ENCODE measurements around the gene AP2B1.

AP2B1 gene

GRCh38 chr17:35730400-35731005, 143.4 kb downstream of the AP2B1 start:
- no peak for DNase-seq (ENCODE audit: low read depth)

- DNase-seq (ENCODE audit: low read depth), result peak; percentile 19
Observed at GRCh38 chr17:35731239-35731916, 144.3 kb downstream of the AP2B1 start, which contains the start of gene RASL10B. Gene RASL10B, plus strand, starts transcription at chr17:35731639. Its CDS starts 3,546 bp downstream, at chr17:35735185.

GRCh38 chr17:35731917-35732805, 145.0 kb downstream of the AP2B1 start:
- DNase-seq (ENCODE audit: low read depth), result no peak

DNA sequence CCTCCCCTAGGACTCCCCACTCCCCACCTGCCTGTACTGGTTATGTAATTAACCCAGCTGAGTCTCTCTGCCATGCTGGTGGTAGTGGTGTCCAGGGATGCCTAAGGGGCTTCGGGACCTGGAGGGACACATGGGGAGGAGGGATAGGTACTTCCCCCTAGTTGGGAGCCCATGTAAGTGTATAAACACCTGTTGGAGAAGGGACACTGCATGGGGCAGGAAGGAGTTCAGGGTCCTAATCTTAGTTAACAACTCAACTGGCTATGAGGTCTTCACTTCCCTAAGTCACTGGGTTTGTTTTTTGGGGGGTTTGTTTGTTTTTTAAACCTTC, 145.6 kb downstream of the AP2B1 start:
- DNase-seq (ENCODE audit: low read depth), result no peak

DNA sequence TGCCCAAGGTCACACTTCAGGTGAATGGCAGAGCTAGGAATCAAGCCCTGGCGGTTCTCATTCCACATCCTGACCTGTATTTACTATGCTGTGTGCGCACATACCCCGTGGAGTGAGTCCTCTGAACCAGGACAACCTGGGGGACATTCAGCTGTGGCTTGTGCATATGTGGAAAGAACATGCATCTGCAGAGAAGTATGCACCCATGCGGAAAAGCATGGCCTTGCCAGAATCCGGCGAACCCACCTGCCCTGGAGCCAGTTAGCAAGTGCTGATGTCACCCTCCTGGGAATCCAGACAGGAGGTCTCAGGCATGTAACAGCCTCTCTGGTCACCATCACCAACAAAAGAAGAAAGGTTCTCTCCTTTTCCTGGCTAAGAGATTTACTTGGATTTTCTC, 146.2 kb downstream of the AP2B1 start:
- no peak for DNase-seq (ENCODE audit: low read depth)

GRCh38 chr17:35734396-35734795, 147.3 kb downstream of the AP2B1 start:
- DNase-seq (ENCODE audit: low read depth), result no peak

GRCh38 chr17:35735036-35735805, 148.1 kb downstream of the AP2B1 start:
- no peak for DNase-seq (ENCODE audit: low read depth)

- DNase-seq (ENCODE audit: low read depth), result no peak
Observed at GRCh38 chr17:35736236-35736635, 149.1 kb downstream of the AP2B1 start.

GRCh38 chr17:35738519-35739133, 151.5 kb downstream of the AP2B1 start:
- no peak for DNase-seq (ENCODE audit: low read depth)

DNA sequence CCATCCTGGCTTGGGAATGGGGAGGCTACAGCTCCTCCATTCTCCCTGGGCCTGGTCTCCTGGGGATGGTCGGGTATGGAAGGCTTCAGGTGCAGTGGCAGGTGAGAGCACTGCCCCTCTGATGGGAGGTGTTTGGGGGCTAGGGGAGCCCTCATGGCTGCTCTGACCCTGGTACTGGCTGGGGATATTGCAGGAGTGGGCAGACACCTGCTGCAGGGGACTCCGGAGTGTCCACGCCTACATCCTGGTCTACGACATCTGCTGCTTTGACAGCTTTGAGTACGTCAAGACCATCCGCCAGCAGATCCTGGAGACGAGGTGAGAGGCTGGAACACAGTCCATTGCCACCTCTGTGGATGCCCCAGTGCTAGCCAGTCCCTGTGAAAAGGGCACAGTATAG, 153.1 kb downstream of the AP2B1 start:
- no peak for DNase-seq (ENCODE audit: low read depth)

DNA sequence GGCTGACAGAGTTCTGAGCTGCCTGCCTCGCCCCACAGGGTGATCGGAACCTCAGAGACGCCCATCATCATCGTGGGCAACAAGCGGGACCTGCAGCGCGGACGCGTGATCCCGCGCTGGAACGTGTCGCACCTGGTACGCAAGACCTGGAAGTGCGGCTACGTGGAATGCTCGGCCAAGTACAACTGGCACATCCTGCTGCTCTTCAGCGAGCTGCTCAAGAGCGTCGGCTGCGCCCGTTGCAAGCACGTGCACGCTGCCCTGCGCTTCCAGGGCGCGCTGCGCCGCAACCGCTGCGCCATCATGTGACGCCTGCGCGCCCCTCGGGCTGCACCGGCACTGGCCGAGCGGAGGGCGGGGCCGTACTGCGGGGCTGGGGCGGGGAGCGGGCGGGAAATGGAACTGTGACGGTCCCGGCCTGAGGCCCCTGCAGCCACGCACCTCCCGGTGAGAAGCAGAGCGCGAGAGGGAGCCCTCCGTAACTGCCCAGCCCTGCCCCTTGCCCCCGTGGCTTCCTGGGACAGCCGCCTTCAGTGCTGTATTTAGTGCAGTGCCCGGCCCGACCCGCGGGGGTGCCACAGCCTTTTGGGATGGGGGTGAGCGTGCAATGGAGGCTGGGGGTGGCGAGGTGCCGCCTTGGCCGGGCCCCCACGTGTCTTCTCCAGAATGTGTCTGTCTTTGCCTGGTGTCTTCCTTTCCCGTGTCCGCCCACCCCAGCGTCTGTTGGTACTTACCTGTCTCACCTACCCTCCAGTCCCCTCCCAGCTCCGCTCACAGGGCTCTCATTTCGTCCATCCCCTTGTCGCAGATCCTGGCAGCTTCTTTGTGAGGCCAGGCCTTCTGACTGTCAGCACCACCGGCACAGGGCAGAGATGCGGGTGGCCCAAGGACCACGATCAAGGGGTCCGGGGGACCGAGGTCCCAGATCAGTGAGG, 154.1 kb downstream of the AP2B1 start:
- DNase-seq (ENCODE audit: low read depth), result no peak

- no peak for DNase-seq (ENCODE audit: low read depth)
Observed at GRCh38 chr17:35742496-35742895, 155.4 kb downstream of the AP2B1 start.

GRCh38 chr17:35742896-35743477, 155.9 kb downstream of the AP2B1 start:
- DNase-seq (ENCODE audit: low read depth), result no peak

DNA sequence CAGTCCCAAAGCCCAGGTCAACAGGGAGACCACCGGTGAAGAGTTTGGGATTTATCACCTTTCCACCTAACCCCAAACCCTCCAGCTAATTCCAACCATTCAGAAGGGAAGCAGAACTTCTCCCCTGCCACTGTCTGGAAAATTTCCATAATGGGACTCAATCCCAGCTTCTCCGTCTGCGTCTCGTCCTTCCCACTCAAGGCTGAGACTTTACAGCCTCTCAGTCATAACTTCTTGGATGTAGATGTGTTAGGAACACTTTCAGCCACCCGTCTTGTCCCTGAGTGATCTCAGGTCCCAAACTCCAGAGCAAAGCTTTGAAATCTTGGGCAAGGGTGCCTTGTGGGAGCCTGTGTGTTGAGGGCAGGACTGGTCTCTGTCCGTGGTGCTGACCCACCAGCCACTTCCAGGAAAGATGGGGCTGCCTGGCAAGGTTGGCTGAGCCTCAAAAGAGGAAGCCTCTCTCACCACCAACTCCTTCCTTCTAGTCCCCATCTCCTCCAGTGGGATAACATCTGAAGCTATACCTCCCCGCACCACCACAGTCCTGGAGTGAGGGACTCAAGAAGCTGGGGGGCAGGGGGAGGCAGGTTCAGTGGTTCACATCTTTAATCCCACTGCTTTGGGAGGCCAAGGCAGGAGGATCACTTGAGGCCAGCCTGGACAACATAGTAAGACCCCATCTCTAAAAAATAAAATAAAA, 156.7 kb downstream of the AP2B1 start:
- no peak for DNase-seq (ENCODE audit: low read depth)

DNA sequence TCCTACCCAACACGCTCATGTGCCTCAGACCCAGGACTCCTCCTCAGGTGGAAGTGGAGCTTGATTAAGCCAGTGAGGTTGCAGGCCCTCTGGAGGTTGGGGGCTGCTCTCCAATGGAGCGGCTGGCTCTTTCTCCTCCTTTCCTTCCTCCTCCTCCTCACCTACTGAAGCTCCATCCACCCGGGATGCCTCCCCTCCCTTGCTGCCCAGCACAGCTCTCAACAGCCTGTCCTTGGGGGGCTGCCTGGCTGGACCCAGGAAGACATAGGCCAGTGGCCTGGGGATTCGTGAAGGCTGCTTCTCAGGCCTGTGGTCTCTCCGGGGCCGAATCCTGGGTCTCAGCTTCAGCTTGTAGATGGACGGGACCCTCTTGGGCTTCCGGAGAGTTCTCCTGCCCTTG, 157.7 kb downstream of the AP2B1 start:
- DNase-seq (ENCODE audit: low read depth), result no peak

GRCh38 chr17:35745246-35745645, 158.1 kb downstream of the AP2B1 start:
- DNase-seq (ENCODE audit: low read depth), result no peak

DNA sequence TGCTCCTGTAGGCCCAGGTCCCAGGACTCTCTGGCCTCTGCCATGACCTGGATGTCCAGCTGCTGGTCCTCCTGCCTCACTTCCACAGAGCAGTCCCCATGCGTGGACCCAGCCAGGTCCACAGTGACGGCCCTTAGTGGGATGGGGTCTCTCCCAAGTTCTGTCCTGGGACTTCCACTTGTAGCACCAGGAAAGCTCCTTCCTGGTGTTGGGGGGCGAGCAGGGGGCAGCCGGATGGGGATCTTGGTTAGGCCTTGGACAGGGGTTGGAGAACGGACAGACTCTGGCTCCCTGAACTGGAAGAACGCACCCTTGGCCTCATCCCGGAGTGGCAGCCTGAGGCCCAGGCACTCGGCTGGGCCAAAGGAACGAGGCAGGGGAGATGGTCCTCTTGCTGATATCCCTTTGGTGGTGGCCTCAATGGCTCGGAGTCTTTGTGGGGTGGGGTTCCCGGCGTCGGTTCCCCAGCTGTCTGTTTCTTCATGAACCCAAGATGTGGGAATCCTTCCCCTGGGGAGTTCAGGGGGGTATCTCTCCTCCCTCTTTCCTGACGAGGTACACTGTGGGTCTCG, 158.7 kb downstream of the AP2B1 start:
- no peak for DNase-seq (ENCODE audit: low read depth)

DNA sequence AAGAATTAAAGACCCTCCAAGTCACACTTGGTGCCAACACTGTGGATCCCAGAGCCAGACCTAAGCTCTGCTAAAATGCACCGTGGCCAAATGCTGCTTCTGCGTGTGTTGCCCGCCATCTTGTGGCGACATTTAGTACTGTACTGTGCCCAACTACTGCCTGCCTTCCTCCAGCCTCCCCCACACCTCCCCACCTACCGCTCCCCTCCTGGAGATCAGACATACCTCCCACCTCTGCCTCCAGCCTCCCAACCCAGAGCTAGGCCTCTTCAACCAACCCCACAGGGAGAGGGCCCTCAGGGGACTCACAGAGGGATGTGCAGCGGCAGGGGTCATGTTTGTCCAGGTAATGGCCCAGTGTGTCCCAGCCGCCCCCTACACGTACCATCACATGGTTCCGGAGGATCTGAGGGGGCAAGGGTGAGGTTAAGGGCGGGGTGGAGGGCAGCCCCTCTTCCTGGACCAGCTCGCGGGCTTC, 160.5 kb downstream of the AP2B1 start:
- peak; percentile 67 for DNase-seq (ENCODE audit: low read depth)

- DNase-seq (ENCODE audit: low read depth), result no peak
Observed at GRCh38 chr17:35748341-35748841, 161.3 kb downstream of the AP2B1 start.

All from activated gamma-delta T cell treated with anti-CD3 and anti-CD28 coated beads, Interleukin-2, amount 50 U/mL, for 16 hours (primary cell).